ENCODE measurements around the gene CCDC27. TPM values are rescaled to one million over a fixed set of nuclear protein-coding genes. Genes with fewer than 3 reads are reported as not detected.

CCDC27 gene
- polyA plus RNA-seq, 3 donors, result not detected

- Histone ChIP-seq H3K27ac (ENCODE audit: low read depth in 1 of 2, low read length in 2 of 2) (no peak overlapping the region), H2AFZ (ENCODE audit: insufficient read depth, low read depth, low read length, poor library complexity, severe bottlenecking) (no peak overlapping the region), H3K4me3 (replicated peaks in 1 of 3; ENCODE audit: low read depth in 2 of 3, low read length in 3 of 3) (no peak overlapping the region), H3K79me2 (ENCODE audit: insufficient read depth, low read length) (no peaks in the 10 kb centered on the region), H3K9me3 (replicated peaks in 1 of 2; ENCODE audit: control insufficient read depth in 1 of 2, insufficient read depth in 1 of 2, low read length in 2 of 2) (no peaks in the 10 kb centered on the region), H3K4me1 (ENCODE audit: control insufficient read depth in 1 of 2, insufficient read depth in 2 of 2, low read length in 2 of 2) (peaks cover 16 to 25% of the 10 kb centered on the region in 2 donors), H3K4me2 (replicated peaks; ENCODE audit: extremely low read depth, low read length, poor library complexity, severe bottlenecking) (no peak overlapping the region), H3K27me3 (ENCODE audit: control insufficient read depth in 2 of 2, insufficient read depth in 2 of 2, low read length in 2 of 2) (peaks cover 0 to 9% of the 10 kb centered on the region in 2 donors), H3K36me3 (replicated peaks in 1 of 2; ENCODE audit: control insufficient read depth in 1 of 2, insufficient read depth in 2 of 2, low read length in 2 of 2) (peaks cover 36 to 37% of the 10 kb centered on the region in 2 donors), H4K20me1 (ENCODE audit: insufficient read depth, low read length) (peaks cover 6% of the 10 kb centered on the region), H3K9ac (ENCODE audit: insufficient read depth, low read length, poor library complexity, severe bottlenecking) (no peak overlapping the region)
- H3K4me1 Mint-ChIP-seq, result peaks cover 15% of the 10 kb centered on the region
- DNase-seq, result no peak
- TF ChIP-seq, protein P1, sequence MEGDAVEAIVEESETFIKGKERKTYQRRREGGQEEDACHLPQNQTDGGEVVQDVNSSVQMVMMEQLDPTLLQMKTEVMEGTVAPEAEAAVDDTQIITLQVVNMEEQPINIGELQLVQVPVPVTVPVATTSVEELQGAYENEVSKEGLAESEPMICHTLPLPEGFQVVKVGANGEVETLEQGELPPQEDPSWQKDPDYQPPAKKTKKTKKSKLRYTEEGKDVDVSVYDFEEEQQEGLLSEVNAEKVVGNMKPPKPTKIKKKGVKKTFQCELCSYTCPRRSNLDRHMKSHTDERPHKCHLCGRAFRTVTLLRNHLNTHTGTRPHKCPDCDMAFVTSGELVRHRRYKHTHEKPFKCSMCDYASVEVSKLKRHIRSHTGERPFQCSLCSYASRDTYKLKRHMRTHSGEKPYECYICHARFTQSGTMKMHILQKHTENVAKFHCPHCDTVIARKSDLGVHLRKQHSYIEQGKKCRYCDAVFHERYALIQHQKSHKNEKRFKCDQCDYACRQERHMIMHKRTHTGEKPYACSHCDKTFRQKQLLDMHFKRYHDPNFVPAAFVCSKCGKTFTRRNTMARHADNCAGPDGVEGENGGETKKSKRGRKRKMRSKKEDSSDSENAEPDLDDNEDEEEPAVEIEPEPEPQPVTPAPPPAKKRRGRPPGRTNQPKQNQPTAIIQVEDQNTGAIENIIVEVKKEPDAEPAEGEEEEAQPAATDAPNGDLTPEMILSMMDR (IDR thresholded peaks at IDR 0.05), result no peak
- 92% methylated on average over 9 of the region's 10 CpGs for WGBS (ENCODE audit: insufficient coverage)
- peak overlapping the region in 1 of 7 donors; percentile 83 for H3K27ac Mint-ChIP-seq
- peaks cover 0 to 18% (median 7%) of the 10 kb centered on the region in 3 donors for H3K27me3 Mint-ChIP-seq (ENCODE audit: low read depth in 3 of 3)
- no peak overlapping the region for H3K4me3 Mint-ChIP-seq
- peaks cover 31 to 38% of the 10 kb centered on the region in 2 donors for H3K36me3 Mint-ChIP-seq
- intact Hi-C loops (cut with micrococcal nuclease), result loop anchor here in 1 of 2 donors (10.0 kb wide), 2 partner anchors 128 to 152 kb away; partner anchors contain the start of genes C1orf174 and TPRG1L
- peaks cover 0 to 2% (median 0%) of the 10 kb centered on the region in 7 donors for H3K9me3 Mint-ChIP-seq
Measured at GRCh38 chr1:3777078-3777547, 24.9 kb downstream of the CCDC27 start.

- no peaks in the 10 kb centered on the region for H3K79me2 ChIP-seq (ENCODE audit: insufficient read depth, low read length)
- 82% methylated on average over 15 of the region's 20 CpGs for WGBS (ENCODE audit: insufficient coverage)
- no peak overlapping the region for H3K27ac ChIP-seq (ENCODE audit: low read depth in 1 of 2, low read length in 2 of 2)
- no peak overlapping the region for H3K4me2 ChIP-seq (replicated peaks; ENCODE audit: extremely low read depth, low read length, poor library complexity, severe bottlenecking)
- H3K36me3 Mint-ChIP-seq, result peaks cover 38 to 46% of the 10 kb centered on the region in 2 donors
- H3K27me3 ChIP-seq (ENCODE audit: control insufficient read depth in 2 of 2, insufficient read depth in 2 of 2, low read length in 2 of 2), result peaks cover 0 to 8% of the 10 kb centered on the region in 2 donors
- H3K9me3 ChIP-seq (replicated peaks in 1 of 2; ENCODE audit: control insufficient read depth in 1 of 2, insufficient read depth in 1 of 2, low read length in 2 of 2), result no peaks in the 10 kb centered on the region
- H2AFZ ChIP-seq (ENCODE audit: insufficient read depth, low read depth, low read length, poor library complexity, severe bottlenecking), result no peak overlapping the region
- no peak for DNase-seq
- peaks cover 0 to 2% (median 0%) of the 10 kb centered on the region in 7 donors for H3K9me3 Mint-ChIP-seq
- intact Hi-C loops (cut with micrococcal nuclease), result loop anchor here in 1 of 2 donors (10.0 kb wide), 2 partner anchors 127 to 153 kb away; partner anchors contain the start of genes C1orf174 and TPRG1L
- H3K4me1 Mint-ChIP-seq, result peaks cover 15% of the 10 kb centered on the region
- peaks cover 1 to 14% (median 6%) of the 10 kb centered on the region in 3 donors for H3K27me3 Mint-ChIP-seq (ENCODE audit: low read depth in 3 of 3)
- no peak overlapping the region for H3K9ac ChIP-seq (ENCODE audit: insufficient read depth, low read length, poor library complexity, severe bottlenecking)
- peaks cover 14 to 21% of the 10 kb centered on the region in 2 donors for H3K4me1 ChIP-seq (ENCODE audit: control insufficient read depth in 1 of 2, insufficient read depth in 2 of 2, low read length in 2 of 2)
- H3K4me3 Mint-ChIP-seq, result no peak overlapping the region
- no peak overlapping the region for H3K4me3 ChIP-seq (replicated peaks in 1 of 3; ENCODE audit: low read depth in 2 of 3, low read length in 3 of 3)
- H4K20me1 ChIP-seq (ENCODE audit: insufficient read depth, low read length), result peaks cover 6% of the 10 kb centered on the region
- TF ChIP-seq, protein P1 (IDR thresholded peaks at IDR 0.05), result no peak
- H3K36me3 ChIP-seq (replicated peaks in 1 of 2; ENCODE audit: control insufficient read depth in 1 of 2, insufficient read depth in 2 of 2, low read length in 2 of 2), result peaks cover 44 to 45% of the 10 kb centered on the region in 2 donors
- H3K27ac Mint-ChIP-seq, result no peak overlapping the region
Measured at GRCh38 chr1:3777647-3778589, 25.7 kb downstream of the CCDC27 start.
